ENCODE measurements around the gene C2CD2.

DNA sequence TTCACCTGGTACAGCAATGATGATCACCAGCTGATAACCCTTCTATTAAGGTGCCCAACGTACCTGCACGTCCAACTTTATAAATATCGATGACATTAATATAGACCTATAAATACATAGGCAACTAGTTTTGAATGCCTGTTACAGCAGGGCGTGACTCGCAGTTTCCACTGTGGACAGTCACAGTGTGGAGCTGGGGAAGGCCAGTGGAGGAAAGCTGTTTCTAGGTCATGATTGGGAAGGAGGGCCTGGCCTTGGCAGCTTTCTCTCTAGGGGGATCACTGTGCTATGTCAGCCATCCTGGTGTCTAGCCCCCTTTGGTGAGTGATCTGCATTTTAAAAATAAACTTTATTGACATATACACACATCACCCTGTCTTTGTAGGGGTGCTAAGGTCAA, 70.2 kb downstream of the C2CD2 start:
- TF ChIP-seq, protein P1, sequence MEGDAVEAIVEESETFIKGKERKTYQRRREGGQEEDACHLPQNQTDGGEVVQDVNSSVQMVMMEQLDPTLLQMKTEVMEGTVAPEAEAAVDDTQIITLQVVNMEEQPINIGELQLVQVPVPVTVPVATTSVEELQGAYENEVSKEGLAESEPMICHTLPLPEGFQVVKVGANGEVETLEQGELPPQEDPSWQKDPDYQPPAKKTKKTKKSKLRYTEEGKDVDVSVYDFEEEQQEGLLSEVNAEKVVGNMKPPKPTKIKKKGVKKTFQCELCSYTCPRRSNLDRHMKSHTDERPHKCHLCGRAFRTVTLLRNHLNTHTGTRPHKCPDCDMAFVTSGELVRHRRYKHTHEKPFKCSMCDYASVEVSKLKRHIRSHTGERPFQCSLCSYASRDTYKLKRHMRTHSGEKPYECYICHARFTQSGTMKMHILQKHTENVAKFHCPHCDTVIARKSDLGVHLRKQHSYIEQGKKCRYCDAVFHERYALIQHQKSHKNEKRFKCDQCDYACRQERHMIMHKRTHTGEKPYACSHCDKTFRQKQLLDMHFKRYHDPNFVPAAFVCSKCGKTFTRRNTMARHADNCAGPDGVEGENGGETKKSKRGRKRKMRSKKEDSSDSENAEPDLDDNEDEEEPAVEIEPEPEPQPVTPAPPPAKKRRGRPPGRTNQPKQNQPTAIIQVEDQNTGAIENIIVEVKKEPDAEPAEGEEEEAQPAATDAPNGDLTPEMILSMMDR (IDR thresholded peaks at IDR 0.05) = no peak
- no peak for TF ChIP-seq POLR2A (IDR thresholded peaks at IDR 0.05)

Measured in Peyer's patch (tissue), 4 donors.